GM12892 (cell line): ENCODE measurements around the gene TRIM16.
"Not testable (repeated sequence)": the region's sequence is repeated elsewhere in the genome, so short reads cannot be mapped to it uniquely, and the experiment has no call there.

Experiments
- POLR2A ChIP-seq: IDR thresholded peaks from 2 replicates; pipeline ENCODE4 v1.6.1; 2011; ENCODE audit warnings: low read depth, low read length, control low read depth
- POLR2AphosphoS5 ChIP-seq: IDR thresholded peaks from 2 replicates; pipeline ENCODE4 v1.6.1; 2011; ENCODE audit warnings: low read depth, low read length, control low read depth

DNA sequence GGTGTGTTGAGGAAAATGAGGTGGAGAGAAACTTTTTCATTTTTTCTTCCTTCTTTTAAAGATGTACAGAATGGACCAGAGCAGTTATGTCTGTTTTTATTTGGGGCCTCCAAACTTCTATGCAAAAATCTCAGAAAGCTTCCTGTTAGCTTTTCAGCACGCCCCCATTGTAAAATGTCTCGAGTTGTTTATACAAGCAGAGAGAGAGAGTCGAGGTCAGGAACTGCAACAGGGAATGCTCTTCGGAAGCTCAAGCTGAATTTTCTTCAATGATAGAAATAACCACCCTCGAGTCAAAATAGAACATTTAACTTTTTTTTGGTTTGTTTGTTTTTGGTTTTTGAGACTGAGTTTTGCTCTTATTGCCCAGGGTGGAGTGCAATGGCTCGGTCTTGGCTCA lies 68.3 kb downstream of the TRIM16 start:
- TF ChIP-seq POLR2A, POLR2AphosphoS5: not testable (repeated sequence)
